Tibial nerve (tissue), 4 donors: ENCODE data around the gene C1orf159. TPM values are rescaled to one million over a fixed set of nuclear protein-coding genes. Genes with fewer than 3 reads are reported as not detected.

Experiments
- DNase-seq, 2 donors: peaks; one replicate each; pipeline ENCODE4 v3.0.0-alpha.2; 2019; ENCODE audit warnings: low spot score in 2 of 2
- H3K27ac ChIP-seq, 4 donors: fragments of 200-600 bp; sonication (generic) in 3 of 4; one replicate each; pipeline ENCODE4 v1.5.1; 2017 to 2019; ENCODE audit warnings: mild to moderate bottlenecking in 1 of 4
- H3K27me3 ChIP-seq, 2 donors: fragments of 200-600 bp; sonication (generic) in 1 of 2; one replicate each; pipeline versions ENCODE4 v1.5.1 to v1.6.0; 2017 to 2019
- H3K36me3 ChIP-seq, 3 donors: fragments of 200-600 bp; sonication (generic); one replicate each; pipeline ENCODE4 v1.5.1; 2018 to 2019
- H3K4me1 ChIP-seq, 4 donors: fragments of 200-600 bp; sonication (generic) in 3 of 4; one replicate each; pipeline ENCODE4 v1.5.1; 2017 to 2019
- H3K4me3 ChIP-seq, 4 donors: fragments of 200-600 bp; sonication (generic) in 3 of 4; one replicate each; pipeline ENCODE4 v1.5.1; 2017 to 2019; ENCODE audit warnings: mild to moderate bottlenecking in 1 of 4, moderate library complexity in 1 of 4
- H3K9me3 ChIP-seq, 4 donors: fragments of 200-600 bp; sonication (generic) in 3 of 4; one replicate each; pipeline ENCODE4 v1.5.1; 2017 to 2019
- CTCF ChIP-seq, 5 experiments: fragments of 200-600 bp in 3 of 5; fragments of 450-650 bp in 2 of 5; sonication (generic) in 3 of 5; IDR thresholded peaks; one replicate each; pipeline ENCODE4 v1.5.1; 2016 to 2019; ENCODE audit warnings: antibody characterized with exemption in 5 of 5, mild to moderate bottlenecking in 3 of 5, moderate library complexity in 2 of 5
- EP300 ChIP-seq, 2 donors: sonication (generic); formaldehyde crosslinking; IDR thresholded peaks; one replicate each; pipeline ENCODE4 v1.6.1; 2017; ENCODE audit warnings: antibody characterized with exemption in 2 of 2, mild to moderate bottlenecking in 1 of 2
- POLR2A ChIP-seq, 2 donors: fragments of 450-650 bp; IDR thresholded peaks; one replicate each; pipeline ENCODE4 v1.6.1; 2017; ENCODE audit warnings: antibody characterized with exemption in 2 of 2, mild to moderate bottlenecking in 2 of 2, moderate library complexity in 2 of 2
- WGBS, 2 donors: methylation state at CpG; one replicate each; pipeline ENCODE4 v1.1.5; 2018; 5-methylcytosine and 5-hydroxymethylcytosine counted together
- total RNA-seq, 4 donors: library from RNA; depleted of rRNA; stranded (reverse); fragments of >200 nt; gene quantifications; one replicate each; pipeline ENCODE4 v1.1.0, GENCODE V29; 2016

C1orf159 gene
- total RNA-seq, 4 donors from 2014 or later = 18.4 to 29.4 (median 23.1) TPM

GRCh38 chr1:1085911-1086841 is 29.7 kb downstream of the C1orf159 start:
- no peaks in the 10 kb centered on the region for H3K9me3 ChIP-seq
- H3K36me3 ChIP-seq = peaks cover 0 to 89% (median 0%) of the 10 kb centered on the region in 3 donors
- no peaks in the 10 kb centered on the region for H3K4me1 ChIP-seq
- no peak for DNase-seq
- H3K27me3 ChIP-seq = no peaks in the 10 kb centered on the region
- no peak for TF ChIP-seq EP300 (IDR thresholded peaks at IDR 0.05)
- no peak for TF ChIP-seq CTCF (IDR thresholded peaks at IDR 0.05)
- no peak for TF ChIP-seq POLR2A (IDR thresholded peaks at IDR 0.05)
- no peak overlapping the region for H3K4me3 ChIP-seq
- whole genome bisulfite sequencing, 2 donors = 90 to 93% methylated on average over 27 to 38 of the region's 38 CpGs
- no peak overlapping the region for H3K27ac ChIP-seq

GRCh38 chr1:1085171-1085841 is 30.6 kb downstream of the C1orf159 start:
- Histone ChIP-seq H3K27me3 (peaks cover 0 to under 1% of the 10 kb centered on the region in 2 donors), H3K4me3 (no peak overlapping the region), H3K4me1 (peaks cover 0 to 5% (median under 1%) of the 10 kb centered on the region in 4 donors), H3K9me3 (no peaks in the 10 kb centered on the region), H3K36me3 (peaks cover 0 to 81% (median 0%) of the 10 kb centered on the region in 3 donors), H3K27ac (no peak overlapping the region)
- 76 to 87% methylated on average over 9 to 28 of the region's 30 CpGs for WGBS, 2 donors
- TF ChIP-seq POLR2A (IDR thresholded peaks at IDR 0.05) (no peak), EP300 (IDR thresholded peaks at IDR 0.05) (no peak), CTCF (IDR thresholded peaks at IDR 0.05) (no peak)
- DNase-seq = no peak

GRCh38 chr1:1084372-1085170 is 31.3 kb downstream of the C1orf159 start:
- Histone ChIP-seq H3K27me3 (peaks cover 0 to 8% of the 10 kb centered on the region in 2 donors), H3K36me3 (peaks cover 0 to 73% (median 0%) of the 10 kb centered on the region in 3 donors), H3K27ac (no peak overlapping the region), H3K4me3 (no peak overlapping the region), H3K9me3 (no peaks in the 10 kb centered on the region), H3K4me1 (peaks cover 0 to 13% (median 8%) of the 10 kb centered on the region in 4 donors)
- TF ChIP-seq POLR2A (IDR thresholded peaks at IDR 0.05) = no peak
- TF ChIP-seq CTCF (IDR thresholded peaks at IDR 0.05) = no peak
- DNase-seq = no peak
- 89 to 91% methylated on average over 17 to 24 of the region's 38 CpGs for WGBS, 2 donors

- no peak for DNase-seq
These were observed 32.2 kb downstream of the C1orf159 start for GRCh38 chr1:1083416-1084371.

More at GRCh38 chr1:1083416-1084371, 32.2 kb downstream of the C1orf159 start:
- Histone ChIP-seq H3K36me3 (peaks cover 0 to 65% (median 0%) of the 10 kb centered on the region in 3 donors), H3K27ac (no peak overlapping the region), H3K27me3 (peaks cover 0 to 11% of the 10 kb centered on the region in 2 donors), H3K4me3 (no peak overlapping the region), H3K9me3 (no peaks in the 10 kb centered on the region), H3K4me1 (peaks cover 0 to 17% (median 12%) of the 10 kb centered on the region in 4 donors)
- TF ChIP-seq CTCF (IDR thresholded peaks at IDR 0.05) (no peak), POLR2A (IDR thresholded peaks at IDR 0.05) (no peak), EP300 (IDR thresholded peaks at IDR 0.05) (no peak)
- WGBS, 2 donors = 89% methylated on average over 42 to 43 of the region's 43 CpGs
